GM12878 (cell line): Measurements from ENCODE around the gene ZBTB38. TPM values are rescaled to one million over a fixed set of nuclear protein-coding genes. Genes with fewer than 3 reads are reported as not detected.

Experiments
- BMI1 ChIP-seq: fragments of 450-650 bp; IDR thresholded peaks from 2 replicates; pipeline ENCODE4 v1.6.1; 2016; ENCODE audit warnings: mild to moderate bottlenecking, moderate library complexity, borderline replicate concordance
- EP300 ChIP-seq, 2 experiments: fragments of 150-350 bp in 1 of 2; IDR thresholded peaks; 2 replicates each; pipeline ENCODE4 v1.6.1; 2011 to 2012; ENCODE audit warnings: low read depth in 2 of 2, low read length in 2 of 2, borderline replicate concordance in 1 of 2, improper control_type of control experiment in 1 of 2, inconsistent platforms in 1 of 2; ENCODE audit not compliant: control insufficient read depth in 1 of 2
- FOXK2 ChIP-seq: fragments of 450-650 bp; IDR thresholded peaks from 2 replicates; pipeline ENCODE4 v1.6.1; 2017; ENCODE audit warnings: mild to moderate bottlenecking, moderate library complexity
- NFIC ChIP-seq: IDR thresholded peaks from 2 replicates; pipeline ENCODE4 v1.6.1; 2012; ENCODE audit warnings: low read depth, mild to moderate bottlenecking, inconsistent platforms, low read length, moderate library complexity
- NR2C1 ChIP-seq: fragments of 450-650 bp; IDR thresholded peaks from 2 replicates; pipeline ENCODE4 v1.6.1; 2017; ENCODE audit warnings: antibody characterized with exemption, mild to moderate bottlenecking, moderate library complexity
- NR2F1 ChIP-seq: fragments of 450-650 bp; conservative IDR thresholded peaks from 2 replicates; pipeline ENCODE4 v1.6.1; 2017; ENCODE audit warnings: mild to moderate bottlenecking
- RCOR1 ChIP-seq: conservative IDR thresholded peaks from 2 replicates; pipeline ENCODE4 v1.6.1; 2012; ENCODE audit warnings: low read depth, low read length, improper control_type of control experiment
- RUNX3 ChIP-seq: IDR thresholded peaks from 2 replicates; pipeline ENCODE4 v1.6.1; 2012; ENCODE audit warnings: low read length, inconsistent platforms
- SMAD5 ChIP-seq: IDR thresholded peaks from 2 replicates; pipeline ENCODE4 v1.6.1; 2016; ENCODE audit warnings: antibody characterized with exemption, low read depth
- SMARCA5 ChIP-seq: fragments of 450-650 bp; IDR thresholded peaks from 2 replicates; pipeline ENCODE4 v1.6.1; 2017; ENCODE audit warnings: mild to moderate bottlenecking
- SREBF1 ChIP-seq: IDR thresholded peaks from 2 replicates; pipeline ENCODE4 v1.6.1; 2012; ENCODE audit warnings: mild to moderate bottlenecking, low read length
- TAF1 ChIP-seq: IDR thresholded peaks from 2 replicates; pipeline ENCODE4 v1.6.1; 2011; ENCODE audit warnings: mild to moderate bottlenecking, low read depth, low read length, borderline replicate concordance
- TCF12 ChIP-seq: IDR thresholded peaks from 2 replicates; pipeline ENCODE4 v1.6.1; 2011; ENCODE audit warnings: low read depth, mild to moderate bottlenecking, low read length
- YBX1 ChIP-seq: fragments of 450-650 bp; IDR thresholded peaks from 2 replicates; pipeline ENCODE4 v1.6.1; 2016; ENCODE audit warnings: antibody characterized with exemption
- polyA plus RNA-seq, 11 experiments: library from polyadenylated mRNA; depleted of rRNA in 4 of 11; unstranded in 6 of 11; stranded (reverse) in 5 of 11; fragments of >200 nt; fragmentation: Nextera tagmentation in 4 of 11; fragmentation: Illumina TruSeq in 1 of 11; extraction: Ambion mirVana in 4 of 11; extraction: Trizol in 1 of 11; gene quantifications; 1 replicate in 1 of 11; 2 replicates in 10 of 11; pipeline versions ENCODE4 v1.2.1 to v1.2.3, GENCODE V29; 2011 to 2016; ENCODE audit warnings: inconsistent platforms in 2 of 11, missing spikeins in 2 of 11, low read depth in 1 of 11
- total RNA-seq, 4 experiments: library from RNA; depleted of rRNA in 3 of 4; stranded (reverse); fragments of >200 nt in 3 of 4; fragmentation: Illumina TruSeq in 1 of 4; extraction: Trizol in 1 of 4; gene quantifications; 2 replicates each; pipeline versions ENCODE4 v1.2.1 to v1.2.3, GENCODE V29; 2013 to 2021
- TF ChIP-seq, protein P1 (sequence below): IDR thresholded peaks from 2 replicates; pipeline ENCODE4 v1.6.1; 2011; ENCODE audit warnings: mild to moderate bottlenecking, low read depth, low read length, moderate library complexity; ENCODE audit not compliant: insufficient replicate concordance
- TF ChIP-seq, protein P2 (sequence below): fragments of 450-650 bp; formaldehyde crosslinking; IDR thresholded peaks from 2 replicates; pipeline ENCODE4 v1.5.0; 2022; ENCODE audit warnings: mild to moderate bottlenecking, missing genetic modification characterization
- TF ChIP-seq, protein P3 (sequence below): fragments of 450-650 bp; IDR thresholded peaks from 2 replicates; pipeline ENCODE4 v1.6.1; 2017; ENCODE audit warnings: mild to moderate bottlenecking, moderate library complexity
- TF ChIP-seq, protein P4 (sequence below): fragments of 450-650 bp; IDR thresholded peaks from 2 replicates; pipeline ENCODE4 v1.6.1; 2017; ENCODE audit warnings: mild to moderate bottlenecking
- TF ChIP-seq, protein P5 (sequence below): fragments of 450-650 bp; IDR thresholded peaks from 2 replicates; pipeline ENCODE4 v1.6.1; 2017; ENCODE audit warnings: borderline replicate concordance

Gene ZBTB38
- total and polyA plus RNA-seq, 10 of the 15 experiments (the other 5 are each of a cell fraction or from before 2014, with no cell fraction given) = 34.2 to 115 (median 88.6) TPM

DNA sequence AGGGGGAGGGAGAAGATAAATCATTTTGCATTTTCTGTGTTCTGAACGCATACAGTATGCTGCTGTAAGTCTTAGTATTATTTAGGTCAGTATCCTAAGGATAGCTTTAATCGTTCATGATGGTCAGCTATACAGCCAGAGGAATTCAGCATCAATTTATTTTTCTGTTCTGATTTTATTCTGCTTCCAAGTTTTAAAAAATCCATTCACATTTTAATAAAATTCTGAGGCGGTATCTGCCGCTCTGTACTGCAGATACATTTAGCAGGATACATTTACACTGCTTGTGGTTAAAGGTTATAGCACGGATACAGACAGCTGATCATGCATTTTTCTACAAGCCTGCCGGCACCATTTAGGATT lies 17.8 kb downstream of the ZBTB38 start (continued):
- TF ChIP-seq SREBF1 (no peak), EP300 (IDR thresholded peaks at IDR 0.05; ENCODE audit: borderline replicate concordance in 1 of 2, control insufficient read depth in 1 of 2, low read depth in 2 of 2, low read length in 2 of 2) (peak in 1 of 2 experiments; percentile 22; a peak in 1 of 4 replicates), FOXK2 (no peak), SMARCA5 (no peak), NR2F1 (peak; percentile 68), TCF12 (no peak), YBX1 (no peak), RCOR1 (no peak), RUNX3 (peak; percentile 91), NR2C1 (0 out of 2 replicates have a peak, but pooled peaks have one; percentile 35), SMAD5 (no peak), NFIC (0 out of 2 replicates have a peak, but pooled peaks have one; percentile 6), TAF1 (no peak), BMI1 (no peak)
- TF ChIP-seq, protein P1, sequence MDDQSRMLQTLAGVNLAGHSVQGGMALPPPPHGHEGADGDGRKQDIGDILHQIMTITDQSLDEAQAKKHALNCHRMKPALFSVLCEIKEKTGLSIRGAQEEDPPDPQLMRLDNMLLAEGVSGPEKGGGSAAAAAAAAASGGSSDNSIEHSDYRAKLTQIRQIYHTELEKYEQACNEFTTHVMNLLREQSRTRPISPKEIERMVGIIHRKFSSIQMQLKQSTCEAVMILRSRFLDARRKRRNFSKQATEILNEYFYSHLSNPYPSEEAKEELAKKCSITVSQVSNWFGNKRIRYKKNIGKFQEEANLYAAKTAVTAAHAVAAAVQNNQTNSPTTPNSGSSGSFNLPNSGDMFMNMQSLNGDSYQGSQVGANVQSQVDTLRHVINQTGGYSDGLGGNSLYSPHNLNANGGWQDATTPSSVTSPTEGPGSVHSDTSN = no peak
- TF ChIP-seq, protein P2, sequence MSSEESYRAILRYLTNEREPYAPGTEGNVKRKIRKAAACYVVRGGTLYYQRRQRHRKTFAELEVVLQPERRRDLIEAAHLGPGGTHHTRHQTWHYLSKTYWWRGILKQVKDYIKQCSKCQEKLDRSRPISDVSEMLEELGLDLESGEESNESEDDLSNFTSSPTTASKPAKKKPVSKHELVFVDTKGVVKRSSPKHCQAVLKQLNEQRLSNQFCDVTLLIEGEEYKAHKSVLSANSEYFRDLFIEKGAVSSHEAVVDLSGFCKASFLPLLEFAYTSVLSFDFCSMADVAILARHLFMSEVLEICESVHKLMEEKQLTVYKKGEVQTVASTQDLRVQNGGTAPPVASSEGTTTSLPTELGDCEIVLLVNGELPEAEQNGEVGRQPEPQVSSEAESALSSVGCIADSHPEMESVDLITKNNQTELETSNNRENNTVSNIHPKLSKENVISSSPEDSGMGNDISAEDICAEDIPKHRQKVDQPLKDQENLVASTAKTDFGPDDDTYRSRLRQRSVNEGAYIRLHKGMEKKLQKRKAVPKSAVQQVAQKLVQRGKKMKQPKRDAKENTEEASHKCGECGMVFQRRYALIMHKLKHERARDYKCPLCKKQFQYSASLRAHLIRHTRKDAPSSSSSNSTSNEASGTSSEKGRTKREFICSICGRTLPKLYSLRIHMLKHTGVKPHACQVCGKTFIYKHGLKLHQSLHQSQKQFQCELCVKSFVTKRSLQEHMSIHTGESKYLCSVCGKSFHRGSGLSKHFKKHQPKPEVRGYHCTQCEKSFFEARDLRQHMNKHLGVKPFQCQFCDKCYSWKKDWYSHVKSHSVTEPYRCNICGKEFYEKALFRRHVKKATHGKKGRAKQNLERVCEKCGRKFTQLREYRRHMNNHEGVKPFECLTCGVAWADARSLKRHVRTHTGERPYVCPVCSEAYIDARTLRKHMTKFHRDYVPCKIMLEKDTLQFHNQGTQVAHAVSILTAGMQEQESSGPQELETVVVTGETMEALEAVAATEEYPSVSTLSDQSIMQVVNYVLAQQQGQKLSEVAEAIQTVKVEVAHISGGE (CRISPR knock-in tag) = no peak
- TF ChIP-seq, protein P3, sequence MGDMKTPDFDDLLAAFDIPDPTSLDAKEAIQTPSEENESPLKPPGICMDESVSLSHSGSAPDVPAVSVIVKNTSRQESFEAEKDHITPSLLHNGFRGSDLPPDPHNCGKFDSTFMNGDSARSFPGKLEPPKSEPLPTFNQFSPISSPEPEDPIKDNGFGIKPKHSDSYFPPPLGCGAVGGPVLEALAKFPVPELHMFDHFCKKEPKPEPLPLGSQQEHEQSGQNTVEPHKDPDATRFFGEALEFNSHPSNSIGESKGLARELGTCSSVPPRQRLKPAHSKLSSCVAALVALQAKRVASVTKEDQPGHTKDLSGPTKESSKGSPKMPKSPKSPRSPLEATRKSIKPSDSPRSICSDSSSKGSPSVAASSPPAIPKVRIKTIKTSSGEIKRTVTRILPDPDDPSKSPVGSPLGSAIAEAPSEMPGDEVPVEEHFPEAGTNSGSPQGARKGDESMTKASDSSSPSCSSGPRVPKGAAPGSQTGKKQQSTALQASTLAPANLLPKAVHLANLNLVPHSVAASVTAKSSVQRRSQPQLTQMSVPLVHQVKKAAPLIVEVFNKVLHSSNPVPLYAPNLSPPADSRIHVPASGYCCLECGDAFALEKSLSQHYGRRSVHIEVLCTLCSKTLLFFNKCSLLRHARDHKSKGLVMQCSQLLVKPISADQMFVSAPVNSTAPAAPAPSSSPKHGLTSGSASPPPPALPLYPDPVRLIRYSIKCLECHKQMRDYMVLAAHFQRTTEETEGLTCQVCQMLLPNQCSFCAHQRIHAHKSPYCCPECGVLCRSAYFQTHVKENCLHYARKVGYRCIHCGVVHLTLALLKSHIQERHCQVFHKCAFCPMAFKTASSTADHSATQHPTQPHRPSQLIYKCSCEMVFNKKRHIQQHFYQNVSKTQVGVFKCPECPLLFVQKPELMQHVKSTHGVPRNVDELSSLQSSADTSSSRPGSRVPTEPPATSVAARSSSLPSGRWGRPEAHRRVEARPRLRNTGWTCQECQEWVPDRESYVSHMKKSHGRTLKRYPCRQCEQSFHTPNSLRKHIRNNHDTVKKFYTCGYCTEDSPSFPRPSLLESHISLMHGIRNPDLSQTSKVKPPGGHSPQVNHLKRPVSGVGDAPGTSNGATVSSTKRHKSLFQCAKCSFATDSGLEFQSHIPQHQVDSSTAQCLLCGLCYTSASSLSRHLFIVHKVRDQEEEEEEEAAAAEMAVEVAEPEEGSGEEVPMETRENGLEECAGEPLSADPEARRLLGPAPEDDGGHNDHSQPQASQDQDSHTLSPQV = no peak
- TF ChIP-seq, protein P4, sequence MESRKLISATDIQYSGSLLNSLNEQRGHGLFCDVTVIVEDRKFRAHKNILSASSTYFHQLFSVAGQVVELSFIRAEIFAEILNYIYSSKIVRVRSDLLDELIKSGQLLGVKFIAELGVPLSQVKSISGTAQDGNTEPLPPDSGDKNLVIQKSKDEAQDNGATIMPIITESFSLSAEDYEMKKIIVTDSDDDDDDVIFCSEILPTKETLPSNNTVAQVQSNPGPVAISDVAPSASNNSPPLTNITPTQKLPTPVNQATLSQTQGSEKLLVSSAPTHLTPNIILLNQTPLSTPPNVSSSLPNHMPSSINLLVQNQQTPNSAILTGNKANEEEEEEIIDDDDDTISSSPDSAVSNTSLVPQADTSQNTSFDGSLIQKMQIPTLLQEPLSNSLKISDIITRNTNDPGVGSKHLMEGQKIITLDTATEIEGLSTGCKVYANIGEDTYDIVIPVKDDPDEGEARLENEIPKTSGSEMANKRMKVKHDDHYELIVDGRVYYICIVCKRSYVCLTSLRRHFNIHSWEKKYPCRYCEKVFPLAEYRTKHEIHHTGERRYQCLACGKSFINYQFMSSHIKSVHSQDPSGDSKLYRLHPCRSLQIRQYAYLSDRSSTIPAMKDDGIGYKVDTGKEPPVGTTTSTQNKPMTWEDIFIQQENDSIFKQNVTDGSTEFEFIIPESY = peak; percentile 18; the same call in 1 of the 2 replicates
- TF ChIP-seq, protein P5, sequence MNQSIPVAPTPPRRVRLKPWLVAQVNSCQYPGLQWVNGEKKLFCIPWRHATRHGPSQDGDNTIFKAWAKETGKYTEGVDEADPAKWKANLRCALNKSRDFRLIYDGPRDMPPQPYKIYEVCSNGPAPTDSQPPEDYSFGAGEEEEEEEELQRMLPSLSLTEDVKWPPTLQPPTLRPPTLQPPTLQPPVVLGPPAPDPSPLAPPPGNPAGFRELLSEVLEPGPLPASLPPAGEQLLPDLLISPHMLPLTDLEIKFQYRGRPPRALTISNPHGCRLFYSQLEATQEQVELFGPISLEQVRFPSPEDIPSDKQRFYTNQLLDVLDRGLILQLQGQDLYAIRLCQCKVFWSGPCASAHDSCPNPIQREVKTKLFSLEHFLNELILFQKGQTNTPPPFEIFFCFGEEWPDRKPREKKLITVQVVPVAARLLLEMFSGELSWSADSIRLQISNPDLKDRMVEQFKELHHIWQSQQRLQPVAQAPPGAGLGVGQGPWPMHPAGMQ = no peak
